Left lobe of liver (tissue), 2 donors: ENCODE results near the gene DAAM2. TPM values are rescaled to one million over a fixed set of nuclear protein-coding genes. Genes with fewer than 3 reads are reported as not detected.

ENCODE experiments used
- ATAC-seq: fragments of 200-7000 bp; cut with Tn5 transposase; one replicate; pipeline ENCODE4 v1.9.1; 2020; ENCODE audit warnings: mild to moderate bottlenecking, moderate library complexity
- DNase-seq: peaks from one replicate; pipeline ENCODE4 v3.0.0-alpha.2; 2020; ENCODE audit warnings: low spot score
- total RNA-seq: library from RNA; stranded (reverse); gene quantifications from one replicate; pipeline ENCODE4 v1.2.1, GENCODE V29; 2021
- donor health status: DM: no; HTN: no; CAD: no; lungs with moderate emphysema.
- donor health status: DM: no; HTN: yes; CAD: no.

Gene DAAM2
- total RNA-seq, 1 donor from 2014 or later = 6.0 TPM

DNA sequence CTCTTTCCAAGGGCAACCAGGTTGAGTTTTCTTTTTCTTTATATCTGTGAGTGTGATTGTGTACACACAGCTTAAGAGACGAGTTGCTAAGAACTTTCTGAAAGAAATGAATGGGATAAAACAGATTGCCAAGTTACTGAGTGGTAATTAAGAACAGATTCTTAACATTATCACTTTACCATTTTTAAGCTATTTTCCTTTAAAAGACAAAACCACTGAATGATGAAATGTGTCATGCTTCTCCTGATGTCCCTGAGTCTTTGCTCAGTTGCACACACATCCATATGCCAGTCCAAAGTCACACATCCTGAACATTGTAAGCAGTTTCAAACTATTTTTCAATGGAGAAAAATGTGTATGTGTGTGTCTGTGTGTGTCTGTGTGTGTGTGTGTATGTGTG, 5.5 kb upstream of the DAAM2 start:
- no peak for ATAC-seq

DNA sequence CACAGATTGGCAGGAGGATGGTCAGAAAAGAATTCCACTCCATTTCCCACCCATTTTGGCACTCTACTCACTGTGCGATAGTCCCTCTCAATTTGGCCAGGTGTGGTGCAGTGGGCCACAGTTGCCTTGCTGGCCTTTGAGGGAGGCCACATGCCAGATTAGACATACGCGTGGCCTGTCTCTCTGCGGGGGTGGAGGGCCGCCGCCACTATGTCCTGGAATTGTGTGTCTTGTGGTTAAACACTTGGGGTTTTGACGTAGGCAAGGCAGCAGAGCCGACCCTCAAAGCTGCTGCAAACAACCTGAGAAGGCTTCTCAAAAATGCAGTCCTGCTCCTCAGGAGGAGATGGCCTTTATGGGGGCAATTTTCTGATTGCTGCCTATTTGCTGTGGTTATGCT, 4.9 kb upstream of the DAAM2 start:
- ATAC-seq (no peak), DNase-seq (no peak)

More for the DNA sequence above, 5.5 kb upstream of the DAAM2 start:
- no peak for DNase-seq

DNA sequence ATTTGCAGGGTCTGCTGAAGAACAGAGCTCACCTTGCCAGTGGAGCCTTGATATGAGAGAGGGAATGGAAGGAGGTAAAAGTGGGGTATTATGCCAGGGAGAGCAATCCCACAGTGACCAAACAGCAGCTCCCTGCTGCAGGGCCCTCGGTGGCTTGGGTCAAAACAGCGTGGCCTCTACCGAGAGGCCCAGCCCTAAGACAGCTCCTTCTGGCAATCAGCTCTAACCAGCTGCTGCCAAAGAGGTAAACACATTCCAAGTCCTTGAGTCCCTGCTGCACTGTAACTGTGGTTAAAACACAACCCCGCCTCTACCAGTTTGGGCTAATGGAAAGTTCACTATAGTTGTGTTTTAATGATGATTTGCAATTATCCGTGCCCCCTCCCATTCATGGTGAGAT, 1.4 kb upstream of the DAAM2 start:
- DNase-seq (no peak), ATAC-seq (no peak)

DNA sequence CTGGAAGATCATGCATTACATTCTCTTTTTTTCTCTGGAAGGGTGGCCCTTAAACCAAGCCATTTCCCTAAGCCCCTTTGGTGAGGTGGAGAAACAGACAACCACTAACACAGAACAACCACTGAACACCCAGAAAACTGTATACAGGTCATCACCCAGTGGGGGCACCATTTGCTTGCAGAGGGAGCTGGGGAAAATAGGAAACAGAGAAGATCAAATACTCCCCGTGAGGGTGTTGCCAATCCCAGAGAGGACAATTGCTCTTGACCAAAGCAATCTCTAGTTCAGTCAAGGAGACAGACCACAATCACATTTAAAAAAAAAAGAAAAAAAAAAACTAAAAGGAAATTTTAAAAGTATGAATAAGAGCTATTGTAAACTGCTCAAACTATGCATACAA, 865 bp upstream of the DAAM2 start:
- ATAC-seq (peak; percentile 59), DNase-seq (no peak)

GRCh38 chr6:39792540-39793450, 619 bp downstream of the DAAM2 start:
- no peak for ATAC-seq

GRCh38 chr6:39793516-39793915, 1.3 kb downstream of the DAAM2 start:
- no peak for DNase-seq
- ATAC-seq = no peak

More at GRCh38 chr6:39792540-39793450, 619 bp downstream of the DAAM2 start:
- no peak for DNase-seq

DNA sequence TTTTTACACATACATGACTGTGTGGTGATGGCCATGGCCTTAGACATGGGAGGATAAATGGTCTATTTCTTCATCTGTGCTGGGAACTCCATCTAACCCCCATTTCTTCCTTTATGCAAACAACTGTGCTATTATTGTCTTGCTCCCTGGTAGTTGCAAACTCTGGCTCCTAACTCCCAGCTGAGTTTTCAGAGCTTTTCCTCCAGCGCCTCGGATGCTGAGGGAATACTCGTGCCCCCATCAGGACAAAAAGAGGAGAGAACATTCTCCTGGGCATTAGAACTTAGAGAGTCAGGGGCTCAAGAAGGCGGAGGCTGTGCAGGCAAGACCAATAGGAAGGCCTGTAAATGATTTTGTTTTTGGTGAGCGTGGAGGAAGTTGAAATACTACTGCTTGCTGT, 2.1 kb downstream of the DAAM2 start:
- DNase-seq (no peak), ATAC-seq (no peak)

GRCh38 chr6:39797751-39798150, 5.6 kb downstream of the DAAM2 start:
- ATAC-seq = no peak
- no peak for DNase-seq

DNA sequence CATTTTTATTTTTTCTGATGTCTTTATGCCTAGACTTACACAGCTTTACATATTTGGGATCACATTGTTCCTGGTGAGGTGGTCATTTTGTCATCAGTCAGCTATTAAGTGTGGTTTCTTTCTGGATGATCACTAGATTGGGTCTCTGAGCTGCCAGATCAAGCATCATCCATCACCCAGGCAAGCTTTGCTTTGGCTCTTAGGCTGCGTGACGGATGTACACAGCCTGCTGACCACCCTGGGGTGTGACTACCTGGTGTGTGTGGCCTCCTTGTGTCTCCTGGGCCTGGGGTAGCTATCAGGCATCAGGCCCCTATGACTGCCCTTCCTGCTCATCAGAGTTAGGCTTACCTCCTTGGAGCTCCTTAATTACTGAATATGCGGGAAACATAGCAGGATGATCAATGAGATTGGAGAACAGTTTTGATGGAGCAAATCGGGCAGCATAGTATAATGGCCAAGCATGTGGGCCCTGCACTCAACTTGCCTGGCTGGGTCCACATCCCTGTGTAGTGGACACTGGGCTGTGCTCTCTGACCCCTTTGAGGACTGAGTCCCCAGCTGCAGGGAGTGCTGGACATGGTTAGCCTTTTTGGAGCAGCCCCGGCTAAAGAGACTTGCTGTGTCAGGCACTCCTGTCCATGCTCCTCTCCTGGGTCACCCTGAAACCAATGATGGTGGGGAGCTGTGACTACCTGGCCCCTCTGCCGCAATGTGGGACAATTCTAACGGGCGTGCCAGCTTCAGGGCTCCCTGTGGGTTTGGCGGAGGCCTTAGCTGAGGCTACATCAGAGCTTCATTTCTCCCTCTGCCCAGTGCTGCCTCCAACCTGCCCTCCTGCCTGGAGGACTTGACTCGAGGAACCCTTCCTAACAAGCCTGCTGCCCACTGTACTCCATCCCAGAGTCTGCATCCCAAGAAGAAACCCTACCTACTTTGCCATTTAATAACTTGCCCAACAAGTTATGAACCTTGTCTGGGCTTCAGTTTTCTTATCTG, 8.2 kb downstream of the DAAM2 start:
- ATAC-seq = no peak
- no peak for DNase-seq

DNA sequence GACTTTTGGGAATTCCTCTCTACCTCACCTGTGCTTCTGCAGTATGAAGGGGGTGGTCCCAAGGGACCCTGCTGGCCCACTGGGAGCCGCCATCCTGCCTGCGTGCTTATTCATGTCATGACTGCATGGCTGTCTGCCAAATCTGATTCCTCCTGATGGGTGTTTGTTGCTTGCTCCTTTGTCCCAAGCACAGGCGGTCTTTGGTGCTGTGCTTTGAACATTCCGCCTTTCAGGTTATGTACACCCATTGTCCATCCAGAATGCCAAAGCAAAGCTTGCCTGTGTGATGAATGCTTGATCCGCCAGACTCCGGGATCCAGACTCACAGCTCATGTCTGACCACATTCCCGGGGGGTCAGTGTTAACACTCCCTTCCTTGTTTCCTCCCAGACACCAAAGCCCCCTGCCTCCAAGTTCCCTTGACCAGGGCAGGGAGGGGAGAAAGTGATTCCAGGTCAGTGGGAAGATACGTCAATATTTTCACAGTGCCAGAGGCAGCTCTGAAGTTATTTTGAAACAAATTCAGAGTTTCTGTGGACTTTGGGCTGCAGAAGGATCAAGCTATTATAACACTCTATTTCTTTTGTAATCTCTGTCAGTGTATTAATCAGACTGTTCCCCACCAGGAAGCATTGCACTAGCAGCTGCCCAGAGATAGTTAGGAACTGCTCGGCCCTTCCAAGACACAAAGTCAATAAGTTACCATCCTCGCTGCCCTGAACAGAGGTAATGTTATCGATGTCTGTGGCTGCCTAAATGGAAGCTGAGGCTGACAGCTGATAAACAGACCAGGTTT, 9.5 kb downstream of the DAAM2 start:
- ATAC-seq (peak; percentile 86), DNase-seq (no peak)

DNA sequence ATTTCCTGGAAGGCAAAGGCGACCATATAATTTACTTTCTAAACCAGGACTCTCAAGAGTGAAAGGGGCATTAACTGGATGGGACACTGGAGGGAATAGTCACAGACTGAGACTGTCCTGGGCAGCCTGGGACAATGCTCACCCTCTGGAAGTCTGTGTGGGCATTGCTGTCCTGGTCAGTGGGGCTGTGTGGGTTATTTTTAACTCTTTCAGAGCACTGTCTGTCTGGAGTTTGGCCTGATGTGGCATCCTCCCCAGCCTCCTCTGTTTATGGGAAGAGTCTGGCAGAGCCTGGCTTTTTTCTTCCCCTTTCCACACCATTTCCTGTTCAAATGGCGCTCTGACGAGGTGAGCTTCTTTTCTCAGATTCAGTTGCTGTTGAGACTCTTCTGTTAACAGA, 11.7 kb downstream of the DAAM2 start:
- no peak for ATAC-seq

DNA sequence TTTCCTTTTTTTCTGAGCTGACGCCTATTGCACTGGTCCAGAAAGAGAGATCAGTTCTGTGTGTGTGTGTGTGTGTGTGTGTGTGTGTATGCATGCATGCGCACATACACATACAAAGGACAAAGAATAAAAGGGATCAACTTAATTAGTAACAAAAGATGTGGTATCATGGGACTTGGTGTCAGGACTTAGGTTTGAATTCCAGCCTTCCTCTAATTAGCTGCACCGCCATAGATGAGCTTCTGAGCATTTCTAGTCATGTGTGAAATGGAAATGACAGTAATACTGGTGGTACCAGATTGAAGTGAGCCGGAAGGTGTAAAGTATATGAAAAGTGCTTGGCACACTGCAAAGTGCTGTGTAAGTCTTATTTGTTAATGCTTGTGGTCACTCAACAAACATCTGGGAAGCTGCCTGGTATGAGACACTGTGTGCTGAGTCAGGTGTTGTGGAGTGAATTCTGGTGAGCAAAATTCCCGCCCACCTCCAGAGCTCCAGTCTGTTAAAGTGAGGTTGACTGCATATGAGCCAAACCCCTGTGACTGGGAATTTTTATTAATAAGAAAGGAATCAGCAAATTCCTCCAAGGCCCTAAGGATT, 12.4 kb downstream of the DAAM2 start:
- no peak for ATAC-seq
- no peak for DNase-seq

More for the DNA sequence above, 11.7 kb downstream of the DAAM2 start:
- no peak for DNase-seq

DNA sequence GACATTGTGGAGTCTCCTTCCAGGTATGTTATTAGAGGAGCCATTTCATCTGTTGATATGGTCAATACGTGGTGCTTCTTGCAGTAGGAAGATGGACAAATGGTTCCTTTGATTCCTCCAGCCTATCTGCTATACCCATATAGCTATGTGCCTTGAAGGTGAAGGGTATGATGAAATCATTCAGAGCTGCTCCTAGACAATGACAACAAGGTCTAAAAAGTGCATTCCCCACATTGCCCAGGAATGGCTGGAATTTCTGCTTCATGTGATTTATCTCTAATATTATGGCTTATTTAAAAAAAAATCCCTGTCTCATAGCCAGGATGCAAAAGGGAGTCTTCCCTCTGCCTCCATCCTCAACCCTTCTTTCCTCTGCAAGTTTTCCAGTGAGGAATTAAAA, 14.1 kb downstream of the DAAM2 start:
- DNase-seq (no peak), ATAC-seq (no peak)

- DNase-seq = no peak
- ATAC-seq = no peak
These were observed 16.2 kb downstream of the DAAM2 start for GRCh38 chr6:39808346-39808745.

- ATAC-seq (no peak), DNase-seq (no peak)
These were observed 16.8 kb downstream of the DAAM2 start for GRCh38 chr6:39808964-39809363.

GRCh38 chr6:39811835-39812345, 19.7 kb downstream of the DAAM2 start:
- peak; percentile 87 for ATAC-seq
- DNase-seq = no peak

GRCh38 chr6:39812496-39812852, 20.3 kb downstream of the DAAM2 start:
- ATAC-seq (peak; percentile 11), DNase-seq (no peak)

DNA sequence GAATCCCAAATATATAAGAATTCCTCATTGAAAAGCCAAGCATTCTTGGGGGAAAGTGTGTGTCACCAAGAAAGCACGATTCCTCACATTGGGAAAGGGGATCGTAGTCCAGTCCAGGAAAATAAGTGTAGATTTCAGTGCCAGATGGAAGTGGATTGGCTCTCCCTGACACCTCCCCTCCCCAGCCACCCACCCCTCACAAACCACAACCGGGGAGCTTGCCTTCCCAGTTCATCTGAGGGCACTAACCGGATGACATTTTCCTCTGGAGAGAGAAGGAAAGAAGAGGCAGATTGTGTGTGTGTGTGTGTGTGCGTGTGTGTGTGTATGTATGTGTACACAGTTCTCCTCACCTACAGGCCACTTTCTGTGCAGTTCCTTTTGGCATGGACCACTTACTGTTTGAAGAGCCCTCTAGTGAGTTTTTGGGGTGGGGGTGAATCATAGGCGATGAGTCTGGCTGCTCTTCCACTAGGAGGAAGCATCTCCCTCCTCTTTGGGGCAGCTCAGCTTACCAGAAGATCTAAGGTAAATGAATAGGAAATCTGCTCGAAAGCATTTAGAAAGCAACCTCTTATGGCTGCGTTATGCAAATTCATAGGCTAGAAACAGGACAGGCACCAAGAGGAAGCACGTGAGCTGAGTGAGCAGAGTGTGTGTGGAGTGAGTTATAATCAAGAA, 20.8 kb downstream of the DAAM2 start:
- DNase-seq (no peak), ATAC-seq (peak; percentile 45)

DNA sequence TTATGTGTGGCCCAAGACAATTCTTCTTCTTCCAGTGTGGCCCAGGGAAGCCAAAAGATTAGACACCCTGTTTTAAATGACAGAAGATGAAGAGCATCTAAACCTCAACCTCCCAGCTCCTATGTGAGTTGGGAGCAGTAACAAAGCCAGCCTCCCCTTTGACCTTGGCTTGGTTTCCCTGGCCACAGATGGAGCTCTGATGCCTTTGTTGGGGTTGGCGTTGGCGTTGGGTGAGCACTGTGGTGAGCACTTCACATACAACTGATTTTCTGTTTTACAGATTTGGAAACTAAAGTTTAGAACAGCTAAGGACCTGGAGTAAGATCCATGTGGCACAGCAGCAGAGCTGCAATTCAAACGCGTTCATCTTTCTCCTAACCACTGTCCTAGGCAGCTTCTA, 22.1 kb downstream of the DAAM2 start:
- ATAC-seq (no peak), DNase-seq (no peak)

- ATAC-seq (no peak), DNase-seq (no peak)
These were observed 23.2 kb downstream of the DAAM2 start for GRCh38 chr6:39815356-39815755.
